Right atrium auricular region (tissue), 2 donors: ENCODE data around the gene PCNX1. TPM values are rescaled to one million over a fixed set of nuclear protein-coding genes. Genes with fewer than 3 reads are reported as not detected.
"Not testable (repeated sequence)": the region's sequence is repeated elsewhere in the genome, so short reads cannot be mapped to it uniquely, and the experiment has no call there.

Experiments
- DNase-seq: peaks from one replicate; pipeline ENCODE4 v3.0.0-alpha.2; 2019; ENCODE audit warnings: low spot score
- H3K27ac ChIP-seq, 2 donors: fragments of 200-600 bp; sonication (generic); 1 replicate in 1 of 2; 2 replicates in 1 of 2; pipeline ENCODE4 v1.5.1; 2016 to 2019
- H3K27me3 ChIP-seq, 2 donors: fragments of 200-600 bp; sonication (generic); one replicate each; pipeline versions ENCODE4 v1.5.1 to v1.6.0; 2017 to 2019
- H3K36me3 ChIP-seq: fragments of 200-600 bp; sonication (generic); one replicate; pipeline ENCODE4 v1.5.1; 2016
- H3K4me1 ChIP-seq, 2 donors: fragments of 200-600 bp; sonication (generic); one replicate each; pipeline versions ENCODE4 v1.5.1 to v1.6.0; 2017 to 2019
- H3K4me3 ChIP-seq, 2 donors: fragments of 200-600 bp; sonication (generic); 1 replicate in 1 of 2; 2 replicates in 1 of 2; pipeline ENCODE4 v1.5.1; 2017 to 2019; ENCODE audit warnings: mild to moderate bottlenecking in 1 of 2, moderate library complexity in 1 of 2
- H3K9me3 ChIP-seq, 2 donors: fragments of 200-600 bp; sonication (generic); one replicate each; pipeline ENCODE4 v1.5.1; 2019
- total RNA-seq, 2 donors: library from RNA; depleted of rRNA; stranded (reverse); fragments of >200 nt; gene quantifications; one replicate each; pipeline ENCODE4 v1.1.0, GENCODE V29; 2016
- TF ChIP-seq, protein P1 (sequence below), 2 donors: fragments of 200-600 bp; sonication (generic); IDR thresholded peaks; one replicate each; pipeline ENCODE4 v1.5.1; 2019; ENCODE audit warnings: antibody characterized with exemption in 2 of 2

The PCNX1 gene
- total RNA-seq, 2 donors from 2014 or later: 36.4 to 39.2 TPM

GRCh38 chr14:71060825-71061455 is 153.7 kb downstream of the PCNX1 start:
- Histone ChIP-seq H3K27ac (no peak overlapping the region), H3K27me3 (no peaks in the 10 kb centered on the region), H3K4me3 (no peak overlapping the region), H3K36me3 (peaks cover 53% of the 10 kb centered on the region), H3K9me3 (no peaks in the 10 kb centered on the region), H3K4me1 (no peaks in the 10 kb centered on the region)
- TF ChIP-seq, protein P1, sequence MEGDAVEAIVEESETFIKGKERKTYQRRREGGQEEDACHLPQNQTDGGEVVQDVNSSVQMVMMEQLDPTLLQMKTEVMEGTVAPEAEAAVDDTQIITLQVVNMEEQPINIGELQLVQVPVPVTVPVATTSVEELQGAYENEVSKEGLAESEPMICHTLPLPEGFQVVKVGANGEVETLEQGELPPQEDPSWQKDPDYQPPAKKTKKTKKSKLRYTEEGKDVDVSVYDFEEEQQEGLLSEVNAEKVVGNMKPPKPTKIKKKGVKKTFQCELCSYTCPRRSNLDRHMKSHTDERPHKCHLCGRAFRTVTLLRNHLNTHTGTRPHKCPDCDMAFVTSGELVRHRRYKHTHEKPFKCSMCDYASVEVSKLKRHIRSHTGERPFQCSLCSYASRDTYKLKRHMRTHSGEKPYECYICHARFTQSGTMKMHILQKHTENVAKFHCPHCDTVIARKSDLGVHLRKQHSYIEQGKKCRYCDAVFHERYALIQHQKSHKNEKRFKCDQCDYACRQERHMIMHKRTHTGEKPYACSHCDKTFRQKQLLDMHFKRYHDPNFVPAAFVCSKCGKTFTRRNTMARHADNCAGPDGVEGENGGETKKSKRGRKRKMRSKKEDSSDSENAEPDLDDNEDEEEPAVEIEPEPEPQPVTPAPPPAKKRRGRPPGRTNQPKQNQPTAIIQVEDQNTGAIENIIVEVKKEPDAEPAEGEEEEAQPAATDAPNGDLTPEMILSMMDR (IDR thresholded peaks at IDR 0.05): no peak
- DNase-seq: no peak

DNA sequence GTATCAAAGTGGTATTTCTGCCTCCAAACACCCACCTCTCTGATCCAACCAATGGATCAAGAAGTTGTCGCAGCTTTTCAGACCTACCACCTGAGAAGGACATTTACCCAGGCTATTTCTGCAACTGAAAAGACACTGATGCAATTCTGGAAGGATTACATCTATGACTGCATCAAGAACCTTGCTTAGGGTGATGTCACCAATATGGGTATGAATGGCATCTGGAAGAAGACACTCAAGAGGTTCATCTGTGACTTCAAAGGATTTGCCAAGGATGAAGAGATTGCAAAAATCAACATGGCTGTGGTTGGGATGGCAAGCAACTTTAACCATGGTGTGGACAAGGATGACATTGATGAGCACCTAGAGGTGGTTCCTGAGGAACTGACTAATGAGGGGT is 154.2 kb downstream of the PCNX1 start:
- TF ChIP-seq, protein P1 (IDR thresholded peaks at IDR 0.05): no peak
- no peak for DNase-seq
- H3K9me3 ChIP-seq: no peaks in the 10 kb centered on the region
- H3K27me3 ChIP-seq: no peaks in the 10 kb centered on the region
- H3K36me3 ChIP-seq: peaks cover 53% of the 10 kb centered on the region
- no peak overlapping the region for H3K4me3 ChIP-seq
- no peak overlapping the region for H3K27ac ChIP-seq
- no peaks in the 10 kb centered on the region for H3K4me1 ChIP-seq

DNA sequence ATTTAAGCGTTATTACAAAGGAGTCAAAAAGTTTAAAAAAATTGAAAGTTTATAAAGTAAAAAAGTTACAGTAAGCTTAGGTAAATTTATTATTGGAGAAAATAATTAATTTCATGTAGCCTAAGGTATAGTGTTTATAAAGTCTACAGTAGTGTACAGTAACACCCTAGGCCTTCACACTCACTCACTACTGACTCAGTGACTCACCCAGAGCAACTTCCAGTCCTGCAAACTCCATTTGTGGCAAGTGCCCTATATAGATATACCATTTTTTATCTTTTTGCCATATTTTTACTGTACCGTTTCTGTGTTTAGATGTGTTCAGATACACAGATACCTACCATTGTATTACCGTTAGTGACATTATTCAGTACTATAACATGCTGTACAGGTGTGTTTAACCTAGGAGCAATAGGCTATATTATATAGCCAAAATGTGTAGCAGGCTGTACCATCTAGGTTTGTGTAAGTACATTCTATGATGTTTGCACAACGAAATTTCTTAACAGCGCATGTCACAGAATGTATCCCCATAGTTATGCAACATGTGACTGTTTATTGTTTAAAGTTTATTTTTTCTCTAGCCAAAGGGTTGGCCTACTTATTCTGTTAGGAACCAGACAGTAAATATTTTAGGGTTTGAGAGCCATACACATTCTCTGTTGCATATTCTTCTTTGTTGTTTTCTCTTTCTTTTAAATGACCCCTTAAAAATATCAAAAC is 155.5 kb downstream of the PCNX1 start:
- H3K27ac ChIP-seq: no peak overlapping the region
- TF ChIP-seq, protein P1 (IDR thresholded peaks at IDR 0.05): no peak
- DNase-seq: no peak
- no peaks in the 10 kb centered on the region for H3K4me1 ChIP-seq
- peaks cover 53% of the 10 kb centered on the region for H3K36me3 ChIP-seq
- H3K9me3 ChIP-seq: no peaks in the 10 kb centered on the region
- no peaks in the 10 kb centered on the region for H3K27me3 ChIP-seq
- H3K4me3 ChIP-seq: no peak overlapping the region

GRCh38 chr14:71063351-71063750 is 156.1 kb downstream of the PCNX1 start:
- TF ChIP-seq, protein P1 (IDR thresholded peaks at IDR 0.05): no peak
- peaks cover 53% of the 10 kb centered on the region for H3K36me3 ChIP-seq
- H3K4me3 ChIP-seq: no peak overlapping the region
- H3K27ac ChIP-seq: no peak overlapping the region
- no peaks in the 10 kb centered on the region for H3K27me3 ChIP-seq
- DNase-seq: no peak
- H3K9me3 ChIP-seq: no peaks in the 10 kb centered on the region
- no peaks in the 10 kb centered on the region for H3K4me1 ChIP-seq

DNA sequence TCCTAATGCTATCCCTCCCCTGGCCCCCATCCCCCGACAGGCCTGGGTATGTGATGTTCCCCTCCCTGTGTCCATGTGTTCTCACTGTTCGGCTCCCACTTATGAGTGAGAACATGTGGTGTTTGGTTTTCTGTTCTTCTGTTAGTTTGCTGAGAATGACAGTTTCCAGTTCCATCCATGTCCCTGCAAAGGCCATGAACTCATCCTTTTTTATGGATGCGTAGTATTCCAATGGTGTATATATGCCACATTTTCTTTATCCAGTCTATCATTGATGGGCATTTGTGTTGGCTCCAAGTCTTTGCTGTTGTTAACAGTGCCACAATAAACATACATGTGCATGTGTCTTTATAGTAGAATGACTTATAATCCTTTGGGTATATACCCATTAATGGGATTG is 157.5 kb downstream of the PCNX1 start:
- not testable (repeated sequence) for DNase-seq, H3K4me1 ChIP-seq, H3K9me3 ChIP-seq, H3K27me3 ChIP-seq, H3K27ac ChIP-seq, H3K4me3 ChIP-seq
- H3K36me3 ChIP-seq: peaks cover 48% of the 10 kb centered on the region

DNA sequence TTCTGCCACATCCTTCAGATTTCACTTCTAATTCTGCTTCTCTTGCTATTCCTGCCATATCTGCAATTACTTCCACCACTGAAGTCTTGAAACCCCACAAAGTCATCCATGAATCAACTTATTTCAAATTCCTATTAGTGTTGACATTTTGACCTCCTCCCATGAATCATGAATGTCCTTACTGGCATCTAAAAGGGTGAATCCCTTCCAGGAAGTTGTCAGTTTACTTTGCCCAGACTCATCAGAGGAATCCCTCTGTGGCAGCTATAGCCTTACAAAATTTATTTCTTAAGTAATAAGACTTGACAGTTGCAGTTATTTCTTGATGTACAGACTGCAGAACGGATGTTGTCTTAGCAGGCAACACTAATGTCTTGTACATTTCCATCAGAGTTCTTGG is 162.9 kb downstream of the PCNX1 start:
- Histone ChIP-seq H3K9me3 (no peaks in the 10 kb centered on the region), H3K27me3 (no peaks in the 10 kb centered on the region), H3K4me3 (no peak overlapping the region), H3K4me1 (no peaks in the 10 kb centered on the region), H3K36me3 (peaks cover 32% of the 10 kb centered on the region), H3K27ac (no peak overlapping the region)
- TF ChIP-seq, protein P1 (IDR thresholded peaks at IDR 0.05): no peak
- no peak for DNase-seq
